ENCODE measurements around the gene RALGAPA2. TPM values are rescaled to one million over a fixed set of nuclear protein-coding genes. Genes with fewer than 3 reads are reported as not detected.

RALGAPA2 gene
- total RNA-seq, 1 experiment from 2014 or later = 26.3 TPM

DNA sequence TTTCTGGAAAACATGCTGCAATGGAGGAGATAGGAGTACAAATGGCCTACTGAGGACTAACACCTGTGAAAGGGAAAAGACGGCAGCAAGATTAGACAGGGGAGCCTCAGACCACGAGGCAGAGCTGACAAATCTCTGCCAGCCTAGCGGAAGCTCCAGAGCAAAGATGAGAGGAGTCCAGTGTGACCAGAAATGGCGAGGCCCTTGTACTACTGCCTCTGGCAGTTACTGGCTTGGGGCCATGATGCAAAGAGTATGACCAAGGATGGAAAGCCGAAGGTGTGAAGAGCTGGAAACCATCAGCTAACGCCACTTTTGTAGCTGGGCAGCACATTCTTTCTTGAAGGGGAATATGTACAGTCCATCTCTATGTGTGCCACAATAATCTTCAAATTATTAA lies 55.4 kb downstream of the RALGAPA2 start:
- no peak overlapping the region for H3K4me3 Mint-ChIP-seq (ENCODE audit: low read depth, unreplicated experiment)
- no peaks in the 10 kb centered on the region for H3K9me3 Mint-ChIP-seq (ENCODE audit: low read depth, unreplicated experiment)
- DNase-seq = no peak
- intact Hi-C loops (cut with micrococcal nuclease; ENCODE audit: unreplicated experiment) = no loop called here
- H3K27ac Mint-ChIP-seq (ENCODE audit: unreplicated experiment) = no peak overlapping the region
- H3K27me3 Mint-ChIP-seq (ENCODE audit: unreplicated experiment) = no peaks in the 10 kb centered on the region
- TF ChIP-seq, protein P1, sequence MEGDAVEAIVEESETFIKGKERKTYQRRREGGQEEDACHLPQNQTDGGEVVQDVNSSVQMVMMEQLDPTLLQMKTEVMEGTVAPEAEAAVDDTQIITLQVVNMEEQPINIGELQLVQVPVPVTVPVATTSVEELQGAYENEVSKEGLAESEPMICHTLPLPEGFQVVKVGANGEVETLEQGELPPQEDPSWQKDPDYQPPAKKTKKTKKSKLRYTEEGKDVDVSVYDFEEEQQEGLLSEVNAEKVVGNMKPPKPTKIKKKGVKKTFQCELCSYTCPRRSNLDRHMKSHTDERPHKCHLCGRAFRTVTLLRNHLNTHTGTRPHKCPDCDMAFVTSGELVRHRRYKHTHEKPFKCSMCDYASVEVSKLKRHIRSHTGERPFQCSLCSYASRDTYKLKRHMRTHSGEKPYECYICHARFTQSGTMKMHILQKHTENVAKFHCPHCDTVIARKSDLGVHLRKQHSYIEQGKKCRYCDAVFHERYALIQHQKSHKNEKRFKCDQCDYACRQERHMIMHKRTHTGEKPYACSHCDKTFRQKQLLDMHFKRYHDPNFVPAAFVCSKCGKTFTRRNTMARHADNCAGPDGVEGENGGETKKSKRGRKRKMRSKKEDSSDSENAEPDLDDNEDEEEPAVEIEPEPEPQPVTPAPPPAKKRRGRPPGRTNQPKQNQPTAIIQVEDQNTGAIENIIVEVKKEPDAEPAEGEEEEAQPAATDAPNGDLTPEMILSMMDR (IDR thresholded peaks at IDR 0.05; ENCODE audit: unreplicated experiment) = no peak
- BruUV-seq (replicated peaks) = no TSS peak
- no peaks in the 10 kb centered on the region for H3K36me3 Mint-ChIP-seq (ENCODE audit: insufficient read depth, unreplicated experiment)
- H3K4me1 Mint-ChIP-seq (ENCODE audit: low read depth, unreplicated experiment) = no peaks in the 10 kb centered on the region
- CTCF ChIA-PET = no interaction called here

DNA sequence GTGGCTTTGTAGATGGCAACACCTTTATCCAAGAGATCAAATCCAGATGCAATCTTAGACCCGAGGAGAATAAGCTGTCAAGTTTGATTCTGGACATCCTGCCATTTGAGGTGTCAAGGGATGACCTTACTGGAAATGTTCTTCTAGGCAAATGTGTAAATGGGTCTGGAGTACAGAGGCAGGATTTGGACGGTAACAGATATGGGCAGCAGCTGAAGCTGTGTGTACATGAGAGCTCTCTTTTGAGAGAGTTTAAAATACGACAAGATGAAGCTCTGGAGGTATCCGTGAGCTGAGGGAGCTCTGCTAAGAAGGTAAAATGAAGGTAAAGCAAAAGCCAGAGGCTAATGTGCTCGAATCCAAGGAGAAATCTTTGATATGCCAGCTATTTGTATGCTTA lies 56.6 kb downstream of the RALGAPA2 start:
- Mint-ChIP-seq H3K27ac (ENCODE audit: unreplicated experiment) (no peak overlapping the region), H3K9me3 (ENCODE audit: low read depth, unreplicated experiment) (no peaks in the 10 kb centered on the region), H3K27me3 (ENCODE audit: unreplicated experiment) (no peaks in the 10 kb centered on the region), H3K4me3 (ENCODE audit: low read depth, unreplicated experiment) (no peak overlapping the region), H3K4me1 (ENCODE audit: low read depth, unreplicated experiment) (no peaks in the 10 kb centered on the region), H3K36me3 (ENCODE audit: insufficient read depth, unreplicated experiment) (no peaks in the 10 kb centered on the region)
- intact Hi-C loops (cut with micrococcal nuclease; ENCODE audit: unreplicated experiment) = no loop called here
- TF ChIP-seq, protein P1 (IDR thresholded peaks at IDR 0.05; ENCODE audit: unreplicated experiment) = no peak
- DNase-seq = no peak
- no TSS peak for BruUV-seq (replicated peaks)
- CTCF ChIA-PET = no interaction called here

DNA sequence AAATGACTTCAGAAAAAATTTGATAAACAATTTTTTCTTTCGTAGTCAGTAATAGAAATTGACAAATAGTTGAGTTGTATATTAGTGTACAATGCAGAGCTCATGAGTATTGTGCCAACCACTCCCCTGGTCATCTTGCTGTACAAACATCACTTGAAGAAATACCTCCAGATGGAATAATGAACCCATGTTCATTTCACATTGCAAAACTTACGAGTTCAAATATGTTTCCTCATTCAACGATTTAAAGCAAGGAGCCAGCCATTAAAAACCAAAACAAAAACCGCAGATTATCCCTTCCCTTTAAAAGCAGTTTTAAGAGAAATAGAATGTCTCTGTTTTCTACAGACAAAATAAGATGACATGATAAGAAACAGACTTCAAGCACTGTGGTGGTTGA lies 62.5 kb downstream of the RALGAPA2 start:
- no peaks in the 10 kb centered on the region for H3K4me1 Mint-ChIP-seq (ENCODE audit: low read depth, unreplicated experiment)
- TF ChIP-seq, protein P1 (IDR thresholded peaks at IDR 0.05; ENCODE audit: unreplicated experiment) = no peak
- DNase-seq = no peak
- H3K27ac Mint-ChIP-seq (ENCODE audit: unreplicated experiment) = no peak overlapping the region
- intact Hi-C loops (cut with micrococcal nuclease; ENCODE audit: unreplicated experiment) = no loop called here
- H3K27me3 Mint-ChIP-seq (ENCODE audit: unreplicated experiment) = no peaks in the 10 kb centered on the region
- no peaks in the 10 kb centered on the region for H3K9me3 Mint-ChIP-seq (ENCODE audit: low read depth, unreplicated experiment)
- no TSS peak for BruUV-seq (replicated peaks)
- H3K36me3 Mint-ChIP-seq (ENCODE audit: insufficient read depth, unreplicated experiment) = no peaks in the 10 kb centered on the region
- no peak overlapping the region for H3K4me3 Mint-ChIP-seq (ENCODE audit: low read depth, unreplicated experiment)
- CTCF ChIA-PET = no interaction called here

DNA sequence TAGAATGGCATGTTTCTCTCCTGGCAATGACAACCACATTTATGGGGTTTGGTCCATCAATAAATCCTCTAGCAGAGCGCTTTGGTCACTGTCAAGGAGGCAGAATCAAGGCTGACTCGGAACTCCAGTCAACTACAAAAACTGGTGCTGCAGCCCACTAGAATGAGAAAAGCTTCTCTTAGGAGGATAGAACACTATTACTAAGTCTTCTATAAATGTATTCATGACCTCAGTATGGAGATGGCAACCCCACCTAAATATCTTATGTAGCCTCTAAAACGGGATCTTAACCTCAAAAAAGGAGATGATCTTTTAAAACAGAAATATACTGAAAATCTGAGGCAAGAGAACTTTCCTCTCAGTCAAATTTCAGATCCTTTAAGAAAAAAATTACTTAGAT lies 68.5 kb downstream of the RALGAPA2 start:
- H3K4me3 Mint-ChIP-seq (ENCODE audit: low read depth, unreplicated experiment) = no peak overlapping the region
- CTCF ChIA-PET = no interaction called here
- peaks cover 5% of the 10 kb centered on the region for H3K36me3 Mint-ChIP-seq (ENCODE audit: insufficient read depth, unreplicated experiment)
- intact Hi-C loops (cut with micrococcal nuclease; ENCODE audit: unreplicated experiment) = no loop called here
- no peaks in the 10 kb centered on the region for H3K27me3 Mint-ChIP-seq (ENCODE audit: unreplicated experiment)
- no TSS peak for BruUV-seq (replicated peaks)
- H3K27ac Mint-ChIP-seq (ENCODE audit: unreplicated experiment) = no peak overlapping the region
- DNase-seq = no peak
- H3K9me3 Mint-ChIP-seq (ENCODE audit: low read depth, unreplicated experiment) = no peaks in the 10 kb centered on the region
- TF ChIP-seq, protein P1 (IDR thresholded peaks at IDR 0.05; ENCODE audit: unreplicated experiment) = no peak
- H3K4me1 Mint-ChIP-seq (ENCODE audit: low read depth, unreplicated experiment) = no peaks in the 10 kb centered on the region

DNA sequence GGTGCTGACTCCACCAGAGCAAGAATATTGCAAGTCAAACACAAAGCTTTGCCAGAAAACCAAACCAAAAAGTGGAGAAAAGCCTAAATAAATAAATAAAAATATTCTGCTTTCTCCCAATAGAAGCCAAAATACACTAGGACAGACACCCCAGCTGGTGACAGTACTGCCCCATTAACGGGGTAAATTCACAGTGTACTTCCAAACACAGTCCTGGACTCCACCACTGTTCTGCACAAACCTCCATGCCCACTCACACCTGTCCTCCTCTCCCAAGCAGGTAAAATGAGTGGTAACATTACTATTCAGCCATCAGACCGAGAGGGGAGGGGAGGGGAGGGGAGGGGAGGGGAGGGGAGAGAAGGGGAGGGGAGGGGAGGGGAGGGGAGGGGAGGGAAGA lies 70.7 kb downstream of the RALGAPA2 start:
- CTCF ChIA-PET = no interaction called here
- peaks cover 5% of the 10 kb centered on the region for H3K36me3 Mint-ChIP-seq (ENCODE audit: insufficient read depth, unreplicated experiment)
- DNase-seq = no peak
- no peak overlapping the region for H3K27ac Mint-ChIP-seq (ENCODE audit: unreplicated experiment)
- TF ChIP-seq, protein P1 (IDR thresholded peaks at IDR 0.05; ENCODE audit: unreplicated experiment) = no peak
- H3K27me3 Mint-ChIP-seq (ENCODE audit: unreplicated experiment) = no peaks in the 10 kb centered on the region
- no peaks in the 10 kb centered on the region for H3K4me1 Mint-ChIP-seq (ENCODE audit: low read depth, unreplicated experiment)
- no peaks in the 10 kb centered on the region for H3K9me3 Mint-ChIP-seq (ENCODE audit: low read depth, unreplicated experiment)
- no peak overlapping the region for H3K4me3 Mint-ChIP-seq (ENCODE audit: low read depth, unreplicated experiment)
- no TSS peak for BruUV-seq (replicated peaks)
- intact Hi-C loops (cut with micrococcal nuclease; ENCODE audit: unreplicated experiment) = no loop called here

Measured in Calu3 (cell line).